Loucy (cell line): Measurements from ENCODE around the gene EEF1E1.

Experiments used
- H2AFZ ChIP-seq: fragments of 200-600 bp; sonication (generic); 2 replicates; pipeline ENCODE4 v1.6.0; 2016; ENCODE audit warnings: antibody characterized with exemption, mild to moderate bottlenecking, low read length, moderate library complexity
- H3F3A ChIP-seq: fragments of 200-600 bp; 2 replicates; pipeline ENCODE4 v1.6.0; 2016; ENCODE audit warnings: antibody characterized with exemption, low read depth, mild to moderate bottlenecking
- H3K27me3 ChIP-seq: fragments of 200-600 bp; sonication (generic); 2 replicates; pipeline ENCODE4 v1.6.1; 2014; ENCODE audit warnings: low read length, mild to moderate bottlenecking; ENCODE audit not compliant: insufficient read depth, poor library complexity, severe bottlenecking
- H3K36me3 ChIP-seq: fragments of 200-600 bp; sonication (generic); 2 replicates; pipeline ENCODE4 v1.6.1; 2016; ENCODE audit warnings: low read length; ENCODE audit not compliant: insufficient read depth
- H3K4me1 ChIP-seq: fragments of 200-600 bp; sonication (generic); 2 replicates; pipeline ENCODE4 v1.5.1; 2014; ENCODE audit warnings: low read length, mild to moderate bottlenecking; ENCODE audit not compliant: insufficient read depth, poor library complexity, severe bottlenecking
- H3K4me2 ChIP-seq: fragments of 200-600 bp; sonication (generic); 2 replicates; pipeline ENCODE4 v1.6.0; 2014; ENCODE audit warnings: antibody characterized with exemption, low read length, low read depth, mild to moderate bottlenecking; ENCODE audit not compliant: poor library complexity, severe bottlenecking
- H3K4me3 ChIP-seq: fragments of 200-600 bp; sonication (generic); 2 replicates; pipeline ENCODE4 v1.5.1; 2014; ENCODE audit warnings: low read length, mild to moderate bottlenecking, mixed read lengths; ENCODE audit not compliant: poor library complexity, severe bottlenecking
- H3K79me2 ChIP-seq: fragments of 200-600 bp; sonication (generic); 2 replicates; pipeline ENCODE4 v1.6.1; 2014; ENCODE audit warnings: low read length; ENCODE audit not compliant: insufficient read depth
- H3K9ac ChIP-seq: fragments of 200-600 bp; sonication (generic); 2 replicates; pipeline ENCODE4 v1.6.0; 2014; ENCODE audit warnings: mild to moderate bottlenecking, low read depth, low read length, moderate library complexity; ENCODE audit not compliant: poor library complexity, severe bottlenecking
- H3K9me2 ChIP-seq: fragments of 200-600 bp; sonication (generic); replicated peaks from 2 replicates; pipeline ENCODE4 v1.6.1; 2016; ENCODE audit warnings: low read depth, low read length, mixed read lengths
- H3K9me3 ChIP-seq: fragments of 200-600 bp; sonication (generic); 2 replicates; pipeline ENCODE4 v1.6.1; 2014; ENCODE audit warnings: mild to moderate bottlenecking, antibody characterized with exemption, low read length, low read depth; ENCODE audit not compliant: insufficient read depth
- H4K20me1 ChIP-seq: fragments of 200-600 bp; sonication (generic); 2 replicates; pipeline ENCODE4 v1.6.0; 2014; ENCODE audit warnings: antibody characterized with exemption, low read length, mild to moderate bottlenecking; ENCODE audit not compliant: insufficient read depth, poor library complexity, severe bottlenecking
- EZH2phosphoT487 ChIP-seq: fragments of 200-600 bp; IDR thresholded peaks from 2 replicates; pipeline ENCODE4 v1.6.1; 2018; ENCODE audit warnings: antibody characterized with exemption, mild to moderate bottlenecking, moderate library complexity, borderline replicate concordance
- TF ChIP-seq, protein P1 (sequence below): fragments of 200-600 bp; sonication (generic); conservative IDR thresholded peaks from 2 replicates; pipeline ENCODE4 v1.5.1; 2014; ENCODE audit warnings: mild to moderate bottlenecking, antibody characterized with exemption, low read length

Gene EEF1E1

DNA sequence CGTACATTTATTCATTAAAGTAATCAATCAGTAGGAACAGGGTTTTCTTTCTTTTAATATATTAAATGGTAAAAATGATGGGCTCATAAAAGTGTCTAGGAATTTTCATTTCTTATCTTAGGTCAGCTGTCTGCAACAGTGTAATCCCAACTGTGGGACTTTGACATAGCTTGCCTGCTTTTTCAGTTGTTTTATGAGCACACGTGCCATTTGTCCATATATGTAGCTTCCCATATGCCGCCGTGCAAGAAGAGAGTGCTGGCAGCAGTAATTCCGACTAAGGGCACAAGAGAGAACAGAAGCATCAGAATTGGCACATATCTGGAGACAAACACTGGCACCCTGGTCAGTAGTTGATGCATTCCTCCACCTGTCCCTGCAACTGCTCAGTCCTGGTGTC is 20.9 kb upstream of the EEF1E1 start:
- no peak for TF ChIP-seq EZH2phosphoT487
- TF ChIP-seq, protein P1, sequence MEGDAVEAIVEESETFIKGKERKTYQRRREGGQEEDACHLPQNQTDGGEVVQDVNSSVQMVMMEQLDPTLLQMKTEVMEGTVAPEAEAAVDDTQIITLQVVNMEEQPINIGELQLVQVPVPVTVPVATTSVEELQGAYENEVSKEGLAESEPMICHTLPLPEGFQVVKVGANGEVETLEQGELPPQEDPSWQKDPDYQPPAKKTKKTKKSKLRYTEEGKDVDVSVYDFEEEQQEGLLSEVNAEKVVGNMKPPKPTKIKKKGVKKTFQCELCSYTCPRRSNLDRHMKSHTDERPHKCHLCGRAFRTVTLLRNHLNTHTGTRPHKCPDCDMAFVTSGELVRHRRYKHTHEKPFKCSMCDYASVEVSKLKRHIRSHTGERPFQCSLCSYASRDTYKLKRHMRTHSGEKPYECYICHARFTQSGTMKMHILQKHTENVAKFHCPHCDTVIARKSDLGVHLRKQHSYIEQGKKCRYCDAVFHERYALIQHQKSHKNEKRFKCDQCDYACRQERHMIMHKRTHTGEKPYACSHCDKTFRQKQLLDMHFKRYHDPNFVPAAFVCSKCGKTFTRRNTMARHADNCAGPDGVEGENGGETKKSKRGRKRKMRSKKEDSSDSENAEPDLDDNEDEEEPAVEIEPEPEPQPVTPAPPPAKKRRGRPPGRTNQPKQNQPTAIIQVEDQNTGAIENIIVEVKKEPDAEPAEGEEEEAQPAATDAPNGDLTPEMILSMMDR: no peak
- no peaks in the 10 kb centered on the region for H3K79me2 ChIP-seq
- H3F3A ChIP-seq: no peaks in the 10 kb centered on the region
- H2AFZ ChIP-seq: no peak overlapping the region
- H3K4me2 ChIP-seq: no peak overlapping the region
- no peaks in the 10 kb centered on the region for H3K4me1 ChIP-seq
- no peaks in the 10 kb centered on the region for H3K9me2 ChIP-seq
- H3K9me3 ChIP-seq: no peaks in the 10 kb centered on the region
- no peaks in the 10 kb centered on the region for H3K36me3 ChIP-seq
- H4K20me1 ChIP-seq: no peaks in the 10 kb centered on the region
- no peak overlapping the region for H3K9ac ChIP-seq
- no peaks in the 10 kb centered on the region for H3K27me3 ChIP-seq
- no peak overlapping the region for H3K4me3 ChIP-seq

GRCh38 chr6:8114956-8115355 is 12.6 kb upstream of the EEF1E1 start:
- Histone ChIP-seq H3K4me1 (no peaks in the 10 kb centered on the region), H4K20me1 (no peaks in the 10 kb centered on the region), H3K79me2 (no peaks in the 10 kb centered on the region), H3K9me2 (no peaks in the 10 kb centered on the region), H3K4me3 (no peak overlapping the region), H3F3A (no peaks in the 10 kb centered on the region), H3K4me2 (no peak overlapping the region), H3K9ac (no peak overlapping the region), H3K36me3 (no peaks in the 10 kb centered on the region), H3K27me3 (peaks cover 5% of the 10 kb centered on the region), H3K9me3 (no peaks in the 10 kb centered on the region), H2AFZ (no peak overlapping the region)
- TF ChIP-seq EZH2phosphoT487: no peak
- TF ChIP-seq, protein P1: no peak

DNA sequence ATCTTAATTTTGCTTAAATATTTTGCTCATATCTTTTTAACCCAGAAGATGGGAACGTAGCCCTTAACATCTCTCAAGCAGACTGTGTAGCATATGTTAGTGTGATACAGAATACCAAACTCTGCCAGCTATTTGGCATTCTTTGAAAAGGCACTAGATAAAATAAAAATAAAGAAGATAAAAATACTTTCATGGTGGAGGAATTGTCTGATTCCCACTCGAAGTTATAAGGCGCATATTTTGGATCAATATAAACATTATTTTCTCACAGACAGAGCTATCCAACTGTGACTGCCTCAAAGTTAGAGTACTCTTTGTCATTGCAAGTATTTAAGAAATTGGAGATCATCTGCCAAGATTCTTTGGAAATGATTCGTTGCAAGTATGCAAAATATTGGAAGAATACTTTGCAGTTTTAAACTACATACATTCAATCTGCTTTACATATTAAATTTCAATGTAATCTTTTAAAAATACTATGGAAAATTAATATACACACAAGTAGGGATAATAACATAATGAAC is 10.8 kb upstream of the EEF1E1 start:
- H2AFZ ChIP-seq: no peak overlapping the region
- H3K9ac ChIP-seq: no peak overlapping the region
- H3K79me2 ChIP-seq: no peaks in the 10 kb centered on the region
- H3K9me2 ChIP-seq: no peaks in the 10 kb centered on the region
- H3K9me3 ChIP-seq: no peaks in the 10 kb centered on the region
- no peak overlapping the region for H3K4me3 ChIP-seq
- H3K36me3 ChIP-seq: no peaks in the 10 kb centered on the region
- no peaks in the 10 kb centered on the region for H3F3A ChIP-seq
- H3K4me1 ChIP-seq: no peaks in the 10 kb centered on the region
- no peak overlapping the region for H3K4me2 ChIP-seq
- TF ChIP-seq, protein P1: no peak
- no peak for TF ChIP-seq EZH2phosphoT487
- H4K20me1 ChIP-seq: no peaks in the 10 kb centered on the region
- peaks cover 5% of the 10 kb centered on the region for H3K27me3 ChIP-seq
